AG04450 (cell line): ENCODE results near the gene NCAPD2. TPM values are rescaled to one million over a fixed set of nuclear protein-coding genes. Genes with fewer than 3 reads are reported as not detected.

Experiments
- CTCF ChIA-PET: fragments of 300-600, 350-600 bp; formaldehyde crosslinking; extraction: SDS; loops from one replicate; lab custom pipeline; 2022; ENCODE audit warnings: antibody characterized with exemption, inconsistent platforms; lab: Charles Lee
- POLR2A ChIA-PET: fragments of 350-600 bp; formaldehyde crosslinking; extraction: SDS; loops from one replicate; lab custom pipeline; 2021; ENCODE audit warnings: antibody characterized with exemption, inconsistent platforms; lab: Yijun Ruan, JAX
- DNase-seq: peaks from one replicate; pipeline ENCODE4 v3.0.0-alpha.2; 2011; ENCODE audit warnings: low read depth, low spot score
- H3K27ac ChIP-seq: one replicate; pipeline ENCODE4 v1.5.1; 2012; ENCODE audit warnings: low read depth, low read length, control low read depth
- H3K27me3 ChIP-seq: one replicate; pipeline ENCODE4 v1.6.0; 2012; ENCODE audit warnings: low read length; ENCODE audit not compliant: control insufficient read depth, insufficient read depth
- H3K4me3 ChIP-seq: 2 replicates; pipeline ENCODE4 v1.5.1; 2011; ENCODE audit warnings: mild to moderate bottlenecking, low read depth, low read length, control low read depth
- H3K9me3 ChIP-seq: 2 replicates; pipeline ENCODE4 v1.5.1; 2012; ENCODE audit warnings: low read length; ENCODE audit not compliant: control insufficient read depth, insufficient read depth
- polyA plus RNA-seq: library from polyadenylated mRNA; depleted of rRNA; stranded (reverse); fragments of >200 nt; gene quantifications from 2 replicates; pipeline ENCODE4 v1.2.3, GENCODE V29; 2011
- TF ChIP-seq, protein P1 (sequence below): IDR thresholded peaks from 2 replicates; pipeline ENCODE4 v1.5.1; 2011; ENCODE audit warnings: low read depth, low read length, control low read depth, inconsistent platforms

Gene NCAPD2
- polyA plus RNA-seq, 1 experiment, result 38.4 TPM

GRCh38 chr12:6462234-6462995 is 31.5 kb upstream of the NCAPD2 start:
- Histone ChIP-seq H3K9me3 (no peaks in the 10 kb centered on the region), H3K27me3 (no peaks in the 10 kb centered on the region), H3K4me3 (no peak overlapping the region), H3K27ac (no peak overlapping the region)
- TF ChIP-seq, protein P1, sequence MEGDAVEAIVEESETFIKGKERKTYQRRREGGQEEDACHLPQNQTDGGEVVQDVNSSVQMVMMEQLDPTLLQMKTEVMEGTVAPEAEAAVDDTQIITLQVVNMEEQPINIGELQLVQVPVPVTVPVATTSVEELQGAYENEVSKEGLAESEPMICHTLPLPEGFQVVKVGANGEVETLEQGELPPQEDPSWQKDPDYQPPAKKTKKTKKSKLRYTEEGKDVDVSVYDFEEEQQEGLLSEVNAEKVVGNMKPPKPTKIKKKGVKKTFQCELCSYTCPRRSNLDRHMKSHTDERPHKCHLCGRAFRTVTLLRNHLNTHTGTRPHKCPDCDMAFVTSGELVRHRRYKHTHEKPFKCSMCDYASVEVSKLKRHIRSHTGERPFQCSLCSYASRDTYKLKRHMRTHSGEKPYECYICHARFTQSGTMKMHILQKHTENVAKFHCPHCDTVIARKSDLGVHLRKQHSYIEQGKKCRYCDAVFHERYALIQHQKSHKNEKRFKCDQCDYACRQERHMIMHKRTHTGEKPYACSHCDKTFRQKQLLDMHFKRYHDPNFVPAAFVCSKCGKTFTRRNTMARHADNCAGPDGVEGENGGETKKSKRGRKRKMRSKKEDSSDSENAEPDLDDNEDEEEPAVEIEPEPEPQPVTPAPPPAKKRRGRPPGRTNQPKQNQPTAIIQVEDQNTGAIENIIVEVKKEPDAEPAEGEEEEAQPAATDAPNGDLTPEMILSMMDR, result no peak
- ChIA-PET CTCF (no interaction called here), POLR2A (interaction anchor here (2.3 kb wide), 1 partner anchor 8 kb away, joined by 13 read pairs; the partner anchor contains the start of gene VAMP1)
- DNase-seq, result no peak

- H3K4me3 ChIP-seq, result no peak overlapping the region
- no peaks in the 10 kb centered on the region for H3K27me3 ChIP-seq
- no peaks in the 10 kb centered on the region; the same call in 1 of the 2 replicates for H3K9me3 ChIP-seq
- ChIA-PET POLR2A (no interaction called here), CTCF (no interaction called here)
- TF ChIP-seq, protein P1, result no peak
- no peak overlapping the region for H3K27ac ChIP-seq
- DNase-seq, result no peak
Measured at GRCh38 chr12:6463216-6463615, 30.7 kb upstream of the NCAPD2 start.

DNA sequence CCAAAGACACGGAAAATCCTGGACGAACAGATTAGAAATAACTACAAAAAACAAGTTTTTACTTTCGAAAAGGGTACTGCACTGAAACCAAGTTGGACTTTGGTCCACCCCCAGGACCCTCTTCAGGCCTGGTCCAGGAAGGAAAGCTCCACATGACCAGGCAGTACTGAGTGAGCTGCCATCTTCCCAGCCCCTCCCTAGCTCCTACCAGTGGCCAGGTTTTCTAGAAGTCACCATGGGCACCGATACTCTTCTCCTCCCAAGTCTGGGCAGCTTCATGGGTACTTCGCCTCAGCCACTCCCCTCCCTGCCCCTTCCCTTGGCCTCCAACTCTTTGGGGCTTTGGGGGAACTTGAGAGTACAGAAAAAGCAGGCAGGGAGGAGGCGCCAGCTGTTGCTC is 30.0 kb upstream of the NCAPD2 start:
- Histone ChIP-seq H3K27ac (no peak overlapping the region), H3K27me3 (no peaks in the 10 kb centered on the region), H3K4me3 (no peak overlapping the region), H3K9me3 (no peaks in the 10 kb centered on the region; the same call in 1 of the 2 replicates)
- TF ChIP-seq, protein P1, result no peak
- DNase-seq, result no peak
- ChIA-PET CTCF (no interaction called here), POLR2A (interaction anchor here (0.6 kb wide), 1 partner anchor 167 kb away, joined by 4 read pairs; no protein-coding TSS in a partner anchor)

GRCh38 chr12:6464531-6464930 is 29.4 kb upstream of the NCAPD2 start:
- no peak for DNase-seq
- H3K27ac ChIP-seq, result no peak overlapping the region
- TF ChIP-seq, protein P1, result no peak
- no peaks in the 10 kb centered on the region; the same call in 1 of the 2 replicates for H3K9me3 ChIP-seq
- no peaks in the 10 kb centered on the region for H3K27me3 ChIP-seq
- CTCF ChIA-PET, result interaction anchor here (0.6 to 2.2 kb wide), 33 partner anchors 8 to 475 kb away, joined by 3 to 87 read pairs (median 7); partner anchors contain the start of genes MRPL51 and TAPBPL
- POLR2A ChIA-PET, result interaction anchor here (1.3 kb wide), 1 partner anchor 13 kb away, joined by 5 read pairs; the partner anchor contains the start of gene TAPBPL
- no peak overlapping the region for H3K4me3 ChIP-seq
